Lung microvascular endothelial cell (primary cell): ENCODE results near the gene HAUS6. TPM values are rescaled to one million over a fixed set of nuclear protein-coding genes. Genes with fewer than 3 reads are reported as not detected.
"Not testable (repeated sequence)": the region's sequence is repeated elsewhere in the genome, so short reads cannot be mapped to it uniquely, and the experiment has no call there.

Experiments
- DNase-seq, 2 donors: peaks; one replicate each; pipeline versions ENCODE4 v3.0.0 to v3.0.0-alpha.2; 2010; ENCODE audit warnings: low read depth in 2 of 2
- total RNA-seq: library from RNA; depleted of rRNA; stranded (reverse); fragments of >200 nt; gene quantifications from 2 replicates; pipeline ENCODE4 v1.2.1, GENCODE V29; 2014

The HAUS6 gene
- total RNA-seq, 1 donor from 2014 or later, result 9.7 TPM

DNA sequence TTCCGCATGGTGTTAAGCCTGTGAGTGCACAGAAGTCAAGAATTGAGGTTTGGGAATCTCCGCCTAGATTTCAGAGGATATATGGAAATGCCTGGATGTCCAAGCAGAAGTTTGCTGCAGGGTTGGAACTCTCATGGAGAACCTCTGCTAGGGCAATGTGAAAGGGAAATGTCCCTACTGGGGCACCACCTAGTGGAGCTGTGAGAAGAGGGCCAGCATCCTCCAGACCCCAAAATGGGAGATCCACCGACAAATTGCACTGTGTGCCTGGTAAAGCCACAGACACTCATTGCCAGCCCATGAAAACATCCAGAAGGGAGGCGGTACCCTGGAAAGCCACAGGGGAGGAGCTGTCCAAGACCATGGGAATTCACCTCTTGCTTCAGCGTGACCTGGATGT is 66.1 kb downstream of the HAUS6 start:
- DNase-seq, result no peak

DNA sequence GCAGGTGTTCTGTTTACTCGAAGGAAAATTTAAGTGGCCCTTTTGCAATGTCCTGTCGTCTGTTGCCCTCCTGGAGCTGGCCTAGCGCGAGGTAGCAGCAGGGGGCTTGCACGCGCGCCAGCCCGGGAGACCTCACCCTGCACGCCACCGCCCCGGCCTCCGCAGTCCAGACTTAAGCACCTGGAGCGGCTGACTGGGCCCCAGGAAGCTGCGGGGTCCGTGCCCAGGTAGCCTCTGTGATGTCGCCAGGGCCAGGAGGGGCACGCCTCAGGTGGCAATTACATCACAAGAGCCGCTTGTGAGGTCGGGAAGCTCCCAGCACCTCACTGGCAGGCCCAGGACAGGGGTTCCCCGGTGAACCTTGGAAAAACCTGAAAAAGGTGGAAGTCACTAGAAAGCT is 69.7 kb downstream of the HAUS6 start, which contains the start of gene SAXO1:
SAXO1 (minus strand) TSS at position 195 of the 400 bp plus-strand sequence. CDS start 301 bp downstream, outside the sequence.
- no peak for DNase-seq

DNA sequence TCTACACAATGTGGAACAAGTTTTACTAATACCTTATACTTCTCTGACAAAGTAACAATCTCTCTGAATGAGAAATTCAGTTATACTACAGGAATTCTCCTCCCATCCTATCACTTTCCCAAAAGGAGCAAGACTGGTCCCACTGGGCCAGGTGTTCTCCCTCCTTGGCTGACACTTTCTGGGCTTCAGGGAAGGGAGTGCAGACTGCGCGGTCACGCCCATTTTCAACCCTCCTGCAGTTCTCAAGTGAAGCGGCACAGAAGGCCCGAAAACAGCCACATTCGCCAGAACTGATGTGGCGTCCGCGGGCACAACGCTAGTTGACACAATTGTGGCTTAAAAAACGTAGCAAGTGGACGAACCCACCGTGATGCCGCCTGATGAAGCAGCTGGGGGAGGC is 70.3 kb downstream of the HAUS6 start:
- DNase-seq, result no peak

GRCh38 chr9:19030899-19031298 is 71.8 kb downstream of the HAUS6 start:
- no peak for DNase-seq

GRCh38 chr9:19028835-19029451 is 73.8 kb downstream of the HAUS6 start:
- DNase-seq, result peak; percentile 77 to 83

- DNase-seq, result no peak
These were observed 74.9 kb downstream of the HAUS6 start for GRCh38 chr9:19027825-19028224.

GRCh38 chr9:19026375-19026774 is 76.3 kb downstream of the HAUS6 start:
- DNase-seq, result no peak

GRCh38 chr9:19023078-19023477 is 79.6 kb downstream of the HAUS6 start:
- DNase-seq, result no peak

DNA sequence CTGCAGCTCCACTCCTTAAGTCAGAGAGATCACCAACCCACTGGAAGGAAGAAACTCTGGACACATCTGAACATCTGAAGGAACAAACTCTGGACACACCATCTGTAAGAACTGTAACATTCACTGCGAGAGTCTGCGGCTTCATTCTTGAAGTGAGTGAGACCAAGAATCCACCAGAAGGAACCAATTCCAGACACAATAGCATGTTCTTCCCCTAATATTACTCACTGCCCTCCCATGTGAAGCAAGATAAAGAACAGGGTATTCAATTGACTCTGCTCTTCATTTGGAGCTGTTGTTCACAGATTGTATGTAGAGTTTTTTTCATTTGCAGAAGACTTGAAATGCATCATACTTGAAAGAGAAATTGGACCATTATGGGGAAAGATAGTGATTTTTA is 80.5 kb downstream of the HAUS6 start:
- DNase-seq, result no peak

- not testable (repeated sequence) for DNase-seq
These were observed 81.1 kb downstream of the HAUS6 start for GRCh38 chr9:19021649-19022048.

DNA sequence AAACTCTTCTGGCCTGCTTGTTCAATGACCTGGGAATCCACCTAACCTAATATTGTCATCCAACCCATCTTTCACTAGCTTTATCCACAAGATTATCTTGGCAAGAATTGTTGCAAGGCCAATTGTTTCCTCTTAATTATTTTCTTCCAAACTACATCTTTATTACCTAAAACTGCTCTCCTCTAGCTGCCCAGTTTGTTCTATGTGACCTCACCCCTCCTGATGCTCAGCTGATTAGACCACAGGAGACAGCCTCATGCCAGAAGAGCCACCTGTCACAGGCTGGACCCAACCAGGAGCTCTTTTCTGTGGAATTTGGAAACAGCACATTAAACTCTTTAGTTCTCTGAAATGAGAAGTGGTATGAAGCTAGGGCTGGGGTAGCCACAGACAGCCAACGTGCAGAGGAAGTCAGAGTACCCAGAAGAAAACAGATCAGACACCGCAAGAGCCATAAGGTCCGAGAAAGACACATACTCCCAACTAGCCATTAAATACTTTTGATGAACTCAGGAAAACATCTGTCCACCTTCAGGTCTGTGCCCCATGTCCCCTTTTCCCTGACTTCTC is 81.7 kb downstream of the HAUS6 start:
- no peak for DNase-seq

- DNase-seq, result no peak
These were observed 84.5 kb downstream of the HAUS6 start for GRCh38 chr9:19018201-19018600.

DNA sequence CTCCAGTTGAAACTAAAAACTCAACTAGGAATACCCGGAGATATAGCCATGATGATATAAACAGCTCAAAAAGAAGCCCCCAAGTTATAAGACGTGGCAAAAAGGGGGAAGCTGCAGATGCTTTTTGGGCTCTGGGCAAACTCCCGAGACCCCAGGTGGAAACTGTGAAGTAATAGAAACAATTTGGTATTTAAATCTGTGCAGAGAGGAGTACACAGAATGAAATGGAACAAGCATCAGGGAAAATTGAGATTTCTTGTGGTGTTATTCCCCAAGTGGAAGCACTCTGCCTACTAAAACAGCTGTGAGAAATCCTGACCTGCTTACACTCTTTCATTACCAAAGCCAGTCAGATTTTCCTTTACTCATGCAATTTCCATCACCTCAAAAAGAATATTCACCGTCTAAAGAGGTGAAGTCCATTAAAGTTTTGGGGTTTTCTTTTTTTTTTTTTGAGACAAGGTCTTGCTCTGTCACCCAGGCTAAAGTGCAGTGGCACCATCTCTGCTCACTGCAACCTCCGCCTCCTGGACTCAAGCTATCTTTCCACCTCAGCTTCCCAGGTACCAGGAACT is 93.2 kb downstream of the HAUS6 start:
- DNase-seq, result no peak

Other genes with a start within 250 kb of the HAUS6 start
- under 0.01 TPM in 1 of 2 replicates, not detected in the other for gene SAXO1, start 69.7 kb downstream of the HAUS6 start, total RNA-seq
- gene RRAGA, start 53.5 kb downstream of the HAUS6 start, total RNA-seq, result 35.7 and 53.0 TPM in 2 replicates
- gene PLIN2, start 24.6 kb upstream of the HAUS6 start, total RNA-seq, result 77.6 and 143 TPM in 2 replicates
- 71.3 and 76.8 TPM in 2 replicates for gene DENND4C, start 127.8 kb upstream of the HAUS6 start, total RNA-seq